Measurements from ENCODE around the gene SSR3.

DNA sequence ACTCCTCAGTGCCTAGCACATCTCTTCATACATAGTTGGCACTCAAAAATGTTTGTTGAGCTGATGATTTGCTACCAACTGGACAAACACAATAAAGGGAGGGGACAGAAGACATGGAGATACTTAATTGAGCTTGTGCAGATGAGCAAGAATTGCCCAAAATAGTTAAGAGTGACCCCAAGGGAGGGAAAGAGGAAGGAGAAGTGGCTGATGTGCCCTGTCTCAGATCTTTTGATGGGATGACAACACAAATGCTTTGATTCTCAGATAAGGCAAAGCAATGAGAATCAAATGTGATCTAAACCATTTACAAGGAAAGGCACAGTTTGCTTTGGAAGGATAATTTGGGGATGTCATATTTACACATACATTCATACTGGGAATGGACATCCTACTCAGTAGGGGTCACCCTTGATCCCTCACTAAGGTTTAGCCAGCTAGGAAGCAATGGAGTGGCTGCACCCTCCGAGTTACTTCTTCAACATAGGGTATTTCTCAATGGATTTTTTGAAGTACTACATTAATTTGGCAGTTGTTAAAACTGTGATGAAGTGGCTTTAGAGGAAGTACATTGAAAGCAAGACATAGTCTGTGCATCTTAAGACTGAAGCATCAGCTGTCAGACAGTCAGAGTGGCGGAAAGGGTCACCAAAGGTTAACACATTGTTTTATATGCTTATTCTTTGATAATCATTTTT lies 21.9 kb upstream of the SSR3 start:
- TF ChIP-seq, protein P1, sequence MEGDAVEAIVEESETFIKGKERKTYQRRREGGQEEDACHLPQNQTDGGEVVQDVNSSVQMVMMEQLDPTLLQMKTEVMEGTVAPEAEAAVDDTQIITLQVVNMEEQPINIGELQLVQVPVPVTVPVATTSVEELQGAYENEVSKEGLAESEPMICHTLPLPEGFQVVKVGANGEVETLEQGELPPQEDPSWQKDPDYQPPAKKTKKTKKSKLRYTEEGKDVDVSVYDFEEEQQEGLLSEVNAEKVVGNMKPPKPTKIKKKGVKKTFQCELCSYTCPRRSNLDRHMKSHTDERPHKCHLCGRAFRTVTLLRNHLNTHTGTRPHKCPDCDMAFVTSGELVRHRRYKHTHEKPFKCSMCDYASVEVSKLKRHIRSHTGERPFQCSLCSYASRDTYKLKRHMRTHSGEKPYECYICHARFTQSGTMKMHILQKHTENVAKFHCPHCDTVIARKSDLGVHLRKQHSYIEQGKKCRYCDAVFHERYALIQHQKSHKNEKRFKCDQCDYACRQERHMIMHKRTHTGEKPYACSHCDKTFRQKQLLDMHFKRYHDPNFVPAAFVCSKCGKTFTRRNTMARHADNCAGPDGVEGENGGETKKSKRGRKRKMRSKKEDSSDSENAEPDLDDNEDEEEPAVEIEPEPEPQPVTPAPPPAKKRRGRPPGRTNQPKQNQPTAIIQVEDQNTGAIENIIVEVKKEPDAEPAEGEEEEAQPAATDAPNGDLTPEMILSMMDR (IDR thresholded peaks at IDR 0.05) = no peak
- TF ChIP-seq POLR2A (IDR thresholded peaks at IDR 0.05) = no peak

All from esophagus squamous epithelium (tissue), 4 donors.